Calu3 (cell line): Measurements from ENCODE around the gene LAMC1. TPM values are rescaled to one million over a fixed set of nuclear protein-coding genes. Genes with fewer than 3 reads are reported as not detected.

ENCODE experiments used
- BruUV-seq: library from RNA; stranded (reverse); fragments of 400-500 nt; replicated peaks from 2 replicates; lab custom pipeline; 2021; lab: Mats Ljungman, UMichigan
- CTCF ChIA-PET: fragments of 300-600 bp; sonication (Branson Sonifier 250); formaldehyde crosslinking; loops from one replicate; lab custom pipeline; 2022; ENCODE audit warnings: antibody characterized with exemption; lab: Charles Lee
- DNase-seq: peaks from one replicate; pipeline ENCODE4 v3.0.0; 2022
- H3K27ac Mint-ChIP-seq: one replicate; pipeline ENCODE4 v1.8.0; 2022; ENCODE audit warnings: mixed read lengths; ENCODE audit not compliant: unreplicated experiment
- H3K27me3 Mint-ChIP-seq: one replicate; pipeline ENCODE4 v1.8.0; 2022; ENCODE audit warnings: mixed read lengths; ENCODE audit not compliant: unreplicated experiment
- H3K36me3 Mint-ChIP-seq: one replicate; pipeline ENCODE4 v1.8.0; 2022; ENCODE audit warnings: mild to moderate bottlenecking, moderate library complexity, mixed read lengths; ENCODE audit not compliant: insufficient read depth, unreplicated experiment
- H3K4me1 Mint-ChIP-seq: one replicate; pipeline ENCODE4 v1.8.0; 2022; ENCODE audit warnings: mild to moderate bottlenecking, low read depth, mixed read lengths; ENCODE audit not compliant: unreplicated experiment
- H3K4me3 Mint-ChIP-seq: one replicate; pipeline ENCODE4 v1.8.0; 2022; ENCODE audit warnings: mild to moderate bottlenecking, low read depth, moderate library complexity, mixed read lengths; ENCODE audit not compliant: unreplicated experiment
- H3K9me3 Mint-ChIP-seq: one replicate; pipeline ENCODE4 v1.8.0; 2022; ENCODE audit warnings: low read depth, mixed read lengths; ENCODE audit not compliant: unreplicated experiment
- intact Hi-C: fragments of 100-400 bp; cut with micrococcal nuclease; formaldehyde crosslinking; loops from one replicate; pipeline ENCODE4 v1.10.0; 2022; ENCODE audit not compliant: unreplicated experiment
- total RNA-seq: library from RNA; stranded (reverse); gene quantifications from 2 replicates; pipeline ENCODE4 v1.2.3, GENCODE V29; 2022
- TF ChIP-seq, protein P1 (sequence below): fragments of 200-600 bp; IDR thresholded peaks from one replicate; pipeline ENCODE4 v1.8.0; 2022; ENCODE audit warnings: antibody characterized with exemption; ENCODE audit not compliant: unreplicated experiment

Gene LAMC1
- total RNA-seq, 1 experiment from 2014 or later, result 579 TPM

DNA sequence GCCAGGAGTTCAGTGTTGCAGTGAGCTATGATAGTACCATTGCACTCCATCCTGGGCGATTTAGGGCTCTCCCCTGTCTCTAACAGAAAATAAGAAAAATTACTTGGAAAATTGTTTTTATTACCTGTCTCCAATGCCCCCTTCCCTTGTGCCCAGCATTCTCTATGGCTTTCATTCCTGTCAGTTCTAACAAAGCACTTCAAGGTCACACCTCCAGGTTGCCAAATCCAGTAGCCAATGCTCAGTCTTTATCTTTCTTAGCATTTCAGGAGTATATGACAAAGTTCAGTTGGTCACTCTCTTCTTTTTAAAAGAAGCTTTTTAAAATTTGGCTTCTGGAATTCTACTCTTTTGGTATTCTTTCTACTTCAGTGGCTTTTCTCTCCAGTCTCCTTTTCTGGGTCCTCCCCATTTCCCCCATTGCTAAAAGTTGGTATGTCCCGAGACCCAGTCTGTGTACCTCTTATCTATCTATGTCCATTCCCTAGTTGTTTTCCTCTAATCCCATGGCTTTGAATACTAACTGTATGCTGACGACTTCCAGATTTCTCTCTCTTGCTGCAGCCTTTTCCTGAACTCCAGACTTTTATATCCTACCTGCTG is 69.9 kb downstream of the LAMC1 start:
- Mint-ChIP-seq H3K27me3 (no peaks in the 10 kb centered on the region), H3K9me3 (no peaks in the 10 kb centered on the region), H3K27ac (no peak overlapping the region), H3K4me1 (peaks cover 53% of the 10 kb centered on the region), H3K4me3 (no peak overlapping the region), H3K36me3 (peaks cover 38% of the 10 kb centered on the region)
- intact Hi-C loops, result no loop called here
- CTCF ChIA-PET, result no interaction called here
- TF ChIP-seq, protein P1, sequence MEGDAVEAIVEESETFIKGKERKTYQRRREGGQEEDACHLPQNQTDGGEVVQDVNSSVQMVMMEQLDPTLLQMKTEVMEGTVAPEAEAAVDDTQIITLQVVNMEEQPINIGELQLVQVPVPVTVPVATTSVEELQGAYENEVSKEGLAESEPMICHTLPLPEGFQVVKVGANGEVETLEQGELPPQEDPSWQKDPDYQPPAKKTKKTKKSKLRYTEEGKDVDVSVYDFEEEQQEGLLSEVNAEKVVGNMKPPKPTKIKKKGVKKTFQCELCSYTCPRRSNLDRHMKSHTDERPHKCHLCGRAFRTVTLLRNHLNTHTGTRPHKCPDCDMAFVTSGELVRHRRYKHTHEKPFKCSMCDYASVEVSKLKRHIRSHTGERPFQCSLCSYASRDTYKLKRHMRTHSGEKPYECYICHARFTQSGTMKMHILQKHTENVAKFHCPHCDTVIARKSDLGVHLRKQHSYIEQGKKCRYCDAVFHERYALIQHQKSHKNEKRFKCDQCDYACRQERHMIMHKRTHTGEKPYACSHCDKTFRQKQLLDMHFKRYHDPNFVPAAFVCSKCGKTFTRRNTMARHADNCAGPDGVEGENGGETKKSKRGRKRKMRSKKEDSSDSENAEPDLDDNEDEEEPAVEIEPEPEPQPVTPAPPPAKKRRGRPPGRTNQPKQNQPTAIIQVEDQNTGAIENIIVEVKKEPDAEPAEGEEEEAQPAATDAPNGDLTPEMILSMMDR, result no peak
- BruUV-seq, result no TSS peak
- DNase-seq, result no peak

DNA sequence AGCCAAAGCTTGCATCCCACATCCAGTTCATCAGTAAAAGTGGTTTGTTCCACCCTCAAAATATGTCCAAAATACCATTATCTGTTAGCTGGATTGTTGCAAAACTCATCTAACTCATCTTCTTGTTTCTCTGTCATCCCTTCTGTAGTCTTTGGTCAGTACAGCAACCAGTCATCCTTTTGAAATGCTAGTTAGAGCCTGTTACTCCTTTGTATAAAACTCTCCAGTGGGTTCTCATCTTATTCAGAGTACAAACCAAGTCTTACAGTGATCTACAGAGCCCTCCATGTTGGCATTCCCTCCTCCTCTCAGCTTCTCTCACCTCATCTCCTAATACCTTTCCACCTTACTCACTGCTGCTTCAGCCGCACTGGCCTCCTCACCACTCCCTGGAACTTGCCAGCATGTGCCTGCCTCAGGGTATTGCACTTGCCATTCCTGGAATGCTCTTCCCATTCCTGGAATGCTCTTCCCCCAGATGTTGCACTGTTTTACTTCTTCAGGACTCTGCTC is 70.6 kb downstream of the LAMC1 start:
- H3K27me3 Mint-ChIP-seq, result no peaks in the 10 kb centered on the region
- H3K9me3 Mint-ChIP-seq, result no peaks in the 10 kb centered on the region
- DNase-seq, result no peak
- peaks cover 46% of the 10 kb centered on the region for H3K4me1 Mint-ChIP-seq
- H3K27ac Mint-ChIP-seq, result no peak overlapping the region
- no TSS peak for BruUV-seq
- intact Hi-C loops, result no loop called here
- CTCF ChIA-PET, result no interaction called here
- TF ChIP-seq, protein P1, result no peak
- H3K36me3 Mint-ChIP-seq, result peaks cover 35% of the 10 kb centered on the region
- H3K4me3 Mint-ChIP-seq, result no peak overlapping the region

DNA sequence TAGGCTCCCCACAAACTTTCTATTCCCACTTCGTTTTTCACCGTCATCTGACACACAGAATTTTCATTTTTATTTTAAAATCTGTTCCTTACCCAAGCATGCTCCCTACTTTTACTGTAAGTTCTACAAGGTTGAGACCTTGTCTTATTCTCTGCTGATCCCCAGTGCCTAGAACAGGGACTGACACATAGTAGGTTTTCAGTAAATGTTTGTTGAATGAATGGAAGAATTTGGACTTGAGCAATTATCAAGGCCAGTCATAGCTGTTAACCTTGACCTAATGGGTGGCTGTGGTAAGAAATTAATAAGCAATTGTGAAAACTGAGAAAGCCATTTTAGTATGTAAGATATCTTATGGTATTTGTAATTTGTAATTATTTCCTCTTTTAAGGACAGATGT is 71.1 kb downstream of the LAMC1 start:
- H3K9me3 Mint-ChIP-seq, result no peaks in the 10 kb centered on the region
- CTCF ChIA-PET, result no interaction called here
- no TSS peak for BruUV-seq
- no peaks in the 10 kb centered on the region for H3K27me3 Mint-ChIP-seq
- no peak for DNase-seq
- no peak overlapping the region for H3K4me3 Mint-ChIP-seq
- H3K36me3 Mint-ChIP-seq, result peaks cover 30% of the 10 kb centered on the region
- no peak overlapping the region for H3K27ac Mint-ChIP-seq
- intact Hi-C loops, result no loop called here
- H3K4me1 Mint-ChIP-seq, result peaks cover 41% of the 10 kb centered on the region
- TF ChIP-seq, protein P1, result no peak

DNA sequence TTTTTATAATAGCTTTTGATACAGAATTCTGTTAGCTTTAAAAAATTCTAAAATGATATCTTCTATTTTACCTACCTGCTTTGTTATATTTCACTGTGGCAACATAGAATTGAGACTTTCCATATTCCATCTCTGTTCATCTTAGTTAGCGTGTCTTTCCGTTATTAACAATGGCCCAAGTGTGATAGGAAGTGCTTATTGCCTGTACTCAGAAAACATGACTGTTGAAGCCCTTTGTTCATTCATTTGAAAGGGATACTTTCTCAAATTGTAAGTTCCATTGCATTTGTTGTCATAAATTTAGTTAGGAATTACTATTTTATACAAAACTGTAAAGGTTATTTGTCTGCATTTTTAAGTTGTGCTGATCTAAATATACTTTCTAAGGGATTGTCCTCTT is 73.1 kb downstream of the LAMC1 start:
- Mint-ChIP-seq H3K4me3 (no peak overlapping the region), H3K27me3 (no peaks in the 10 kb centered on the region), H3K9me3 (no peaks in the 10 kb centered on the region), H3K27ac (no peak overlapping the region), H3K36me3 (peaks cover 30% of the 10 kb centered on the region), H3K4me1 (peaks cover 30% of the 10 kb centered on the region)
- BruUV-seq, result no TSS peak
- DNase-seq, result no peak
- TF ChIP-seq, protein P1, result no peak
- intact Hi-C loops, result no loop called here
- CTCF ChIA-PET, result no interaction called here
